VCaP (cell line): Measurements from ENCODE around the gene TGDS.
"Not testable (repeated sequence)": the region's sequence is repeated elsewhere in the genome, so short reads cannot be mapped to it uniquely, and the experiment has no call there.

Experiments used
- H3K27ac ChIP-seq: fragments of 450-650 bp; 2 replicates; pipeline ENCODE4 v1.5.1; 2017
- TF ChIP-seq, protein P1 (sequence below): fragments of 450-650 bp; conservative IDR thresholded peaks from 2 replicates; pipeline ENCODE4 v1.5.1; 2017; ENCODE audit warnings: mild to moderate bottlenecking, moderate library complexity

Gene TGDS

DNA sequence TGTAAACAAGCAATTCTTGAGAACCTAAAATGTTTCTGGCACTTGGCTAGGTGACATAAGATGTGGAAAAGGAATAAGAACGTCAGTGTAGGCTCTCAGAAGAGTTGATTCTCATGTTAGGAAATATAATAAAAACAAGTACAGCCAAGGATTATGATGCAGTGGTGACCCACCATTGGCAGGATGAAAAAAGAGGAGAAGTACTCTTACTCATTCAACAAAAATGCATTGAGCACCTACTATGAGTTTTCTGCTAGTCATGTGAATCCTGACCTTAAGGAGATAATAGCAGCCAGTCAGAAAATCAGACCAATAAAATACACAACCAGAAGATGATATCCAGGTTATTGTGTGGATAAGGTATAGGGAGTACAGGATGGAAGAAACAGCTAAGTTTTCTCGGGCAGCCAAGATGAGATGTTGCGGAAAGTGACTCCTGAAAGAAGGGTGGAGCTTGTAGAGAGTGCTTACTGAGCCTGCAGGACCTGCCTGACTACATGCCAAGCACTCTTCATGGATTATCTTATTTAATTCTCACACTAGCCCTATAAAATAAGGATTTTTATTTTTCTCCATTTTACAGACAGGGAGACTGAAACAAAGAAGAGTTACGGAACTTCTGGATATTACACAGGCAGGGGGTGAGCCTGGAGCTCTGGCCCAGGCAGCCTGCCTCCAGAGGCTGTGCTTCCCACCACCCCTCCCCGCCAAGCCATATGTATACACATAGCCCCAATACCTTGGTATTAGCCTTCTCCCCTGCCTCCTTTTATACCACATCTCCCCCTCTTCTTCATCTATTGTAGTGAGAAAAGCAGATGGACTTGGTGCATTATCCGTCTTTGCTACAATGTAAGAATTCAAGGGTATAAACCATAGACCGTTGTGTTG lies 58.0 kb downstream of the TGDS start:
- H3K27ac ChIP-seq, result no peak overlapping the region
- TF ChIP-seq, protein P1, sequence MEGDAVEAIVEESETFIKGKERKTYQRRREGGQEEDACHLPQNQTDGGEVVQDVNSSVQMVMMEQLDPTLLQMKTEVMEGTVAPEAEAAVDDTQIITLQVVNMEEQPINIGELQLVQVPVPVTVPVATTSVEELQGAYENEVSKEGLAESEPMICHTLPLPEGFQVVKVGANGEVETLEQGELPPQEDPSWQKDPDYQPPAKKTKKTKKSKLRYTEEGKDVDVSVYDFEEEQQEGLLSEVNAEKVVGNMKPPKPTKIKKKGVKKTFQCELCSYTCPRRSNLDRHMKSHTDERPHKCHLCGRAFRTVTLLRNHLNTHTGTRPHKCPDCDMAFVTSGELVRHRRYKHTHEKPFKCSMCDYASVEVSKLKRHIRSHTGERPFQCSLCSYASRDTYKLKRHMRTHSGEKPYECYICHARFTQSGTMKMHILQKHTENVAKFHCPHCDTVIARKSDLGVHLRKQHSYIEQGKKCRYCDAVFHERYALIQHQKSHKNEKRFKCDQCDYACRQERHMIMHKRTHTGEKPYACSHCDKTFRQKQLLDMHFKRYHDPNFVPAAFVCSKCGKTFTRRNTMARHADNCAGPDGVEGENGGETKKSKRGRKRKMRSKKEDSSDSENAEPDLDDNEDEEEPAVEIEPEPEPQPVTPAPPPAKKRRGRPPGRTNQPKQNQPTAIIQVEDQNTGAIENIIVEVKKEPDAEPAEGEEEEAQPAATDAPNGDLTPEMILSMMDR, result no peak

DNA sequence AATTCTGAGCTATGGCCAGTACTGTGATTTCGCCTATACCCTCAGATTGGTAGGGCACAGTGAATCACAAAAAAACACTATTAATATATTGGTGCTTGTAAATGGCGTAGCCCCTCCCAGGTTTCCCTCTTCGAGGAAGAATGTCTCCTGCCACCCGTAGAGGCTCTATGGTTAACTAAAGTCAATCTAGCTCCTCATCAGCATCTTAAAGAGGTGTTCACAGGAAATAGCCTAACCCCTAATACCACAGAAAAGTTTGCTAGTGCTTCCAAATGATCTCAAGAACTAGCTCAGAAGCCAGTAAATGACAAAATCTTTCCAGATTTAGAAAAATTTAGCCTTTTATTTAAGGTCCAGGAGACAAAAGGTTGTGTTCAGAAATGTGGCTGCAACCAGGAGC lies 60.2 kb downstream of the TGDS start:
- no peak overlapping the region for H3K27ac ChIP-seq

DNA sequence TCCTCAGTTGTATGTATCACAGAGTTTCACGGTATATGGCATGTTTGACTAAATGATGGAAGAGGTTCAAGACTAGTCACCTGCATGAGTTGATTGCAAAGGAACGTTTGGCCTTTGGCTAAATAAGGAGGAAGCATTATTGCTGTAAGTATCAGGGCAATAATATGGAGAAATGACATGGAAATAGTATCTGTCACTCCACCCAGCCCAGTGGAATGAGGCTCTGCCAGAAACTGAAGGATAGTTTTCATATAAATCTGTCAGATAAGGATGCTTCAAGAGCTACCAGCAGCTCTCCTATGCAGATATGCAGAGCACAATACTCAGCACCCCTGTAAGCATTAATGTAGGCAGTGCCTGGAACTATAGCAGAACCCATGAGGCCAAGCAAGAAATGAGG lies 60.7 kb downstream of the TGDS start:
- TF ChIP-seq, protein P1, result no peak
- H3K27ac ChIP-seq, result no peak overlapping the region

More for the DNA sequence above, 60.2 kb downstream of the TGDS start:
- TF ChIP-seq, protein P1, result no peak

DNA sequence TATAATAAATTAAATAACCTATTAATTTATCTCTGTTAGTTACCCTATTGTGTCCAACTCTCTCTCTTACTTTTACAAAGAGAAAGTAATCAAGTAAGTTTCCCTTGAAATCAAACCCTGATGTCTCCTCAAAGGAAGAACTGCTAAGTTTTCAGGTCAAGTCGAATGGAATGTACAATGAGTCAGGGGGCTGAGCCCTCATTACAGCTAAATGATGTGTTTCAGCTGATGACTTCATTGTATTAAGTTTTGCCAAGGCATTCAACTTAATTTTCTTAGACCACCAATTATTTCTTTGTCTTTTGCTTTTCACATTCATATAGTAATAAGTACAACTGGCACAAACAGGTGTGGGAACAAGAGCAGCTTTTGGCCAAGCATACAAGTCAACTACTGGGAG lies 61.8 kb downstream of the TGDS start:
- TF ChIP-seq, protein P1, result no peak
- H3K27ac ChIP-seq, result no peak overlapping the region

DNA sequence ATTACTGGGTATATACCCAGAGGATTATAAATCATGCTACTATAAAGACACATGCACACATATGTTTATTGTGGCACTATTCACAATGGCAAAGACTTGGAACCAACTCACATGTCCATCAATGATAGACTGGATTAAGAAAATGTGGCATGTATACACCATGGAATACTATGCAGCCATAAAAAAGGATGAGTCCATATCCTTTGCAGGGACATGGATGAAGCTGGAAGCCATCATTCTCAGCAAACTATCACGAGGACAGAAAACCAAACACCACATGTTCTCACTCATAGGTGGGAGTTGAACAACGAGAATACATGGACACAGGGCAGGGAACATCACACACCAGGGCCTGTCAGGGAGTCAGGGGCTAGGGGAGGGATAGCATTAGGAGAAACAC lies 63.7 kb downstream of the TGDS start:
- H3K27ac ChIP-seq, result not testable (repeated sequence)

DNA sequence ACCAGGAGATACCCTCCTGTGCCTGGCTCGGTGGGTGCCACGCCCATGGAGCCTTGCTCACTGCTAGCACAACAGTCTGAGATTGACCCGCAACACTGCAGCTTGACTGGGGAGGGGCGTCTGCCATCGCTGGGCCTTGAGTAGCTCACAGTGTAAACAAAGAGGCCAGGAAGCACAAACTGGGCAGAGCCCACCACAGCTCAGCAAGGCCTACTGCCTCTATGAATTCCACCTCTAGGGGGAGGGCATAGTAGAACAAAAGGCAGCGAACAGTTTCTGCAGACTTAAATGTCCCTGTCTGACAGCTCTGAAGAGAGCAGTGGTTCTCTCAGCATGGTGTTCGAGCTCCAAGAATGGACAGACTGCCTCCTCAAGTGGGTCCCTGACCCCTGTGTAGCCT lies 69.0 kb downstream of the TGDS start:
- not testable (repeated sequence) for H3K27ac ChIP-seq

DNA sequence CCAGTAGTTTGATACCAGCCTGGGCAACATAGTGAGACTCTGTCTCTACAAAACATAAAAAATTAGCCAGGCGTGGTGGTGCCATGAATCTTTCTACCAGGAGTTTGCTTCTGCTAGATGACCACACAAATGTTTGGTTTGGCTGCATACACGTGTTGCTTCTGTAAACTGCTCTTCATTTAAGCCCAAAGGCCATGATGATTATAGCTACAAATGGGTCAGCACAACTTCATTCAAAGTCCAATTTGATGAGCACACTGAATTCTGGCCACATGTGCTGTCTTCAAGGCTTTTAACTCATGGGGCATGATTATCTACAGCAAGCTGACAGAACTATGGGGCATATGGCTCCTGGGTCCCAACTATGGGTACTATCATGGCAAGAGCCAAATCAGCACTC lies 70.2 kb downstream of the TGDS start:
- TF ChIP-seq, protein P1, result no peak
- no peak overlapping the region for H3K27ac ChIP-seq

DNA sequence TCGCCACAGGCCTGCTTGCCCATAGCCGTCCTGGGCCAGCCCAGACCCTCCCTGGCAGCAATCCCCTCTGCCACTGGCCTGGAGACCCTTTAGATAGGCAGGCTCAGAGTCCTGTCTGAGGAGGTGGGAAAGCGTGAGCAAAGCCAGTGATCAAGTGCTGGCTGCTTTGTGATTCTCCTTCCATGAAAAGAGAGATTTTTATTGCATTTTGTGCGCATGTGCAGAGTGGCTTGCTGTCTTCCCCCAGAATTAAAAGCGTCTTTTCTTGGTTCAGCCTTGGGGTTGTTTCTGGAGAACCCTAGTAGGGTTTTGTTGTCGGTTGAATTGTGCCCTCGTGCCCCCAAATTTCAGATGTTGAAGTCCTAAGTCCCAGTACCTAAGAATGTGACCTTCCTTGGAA lies 71.5 kb downstream of the TGDS start:
- H3K27ac ChIP-seq, result no peak overlapping the region

More for the DNA sequence above, 71.5 kb downstream of the TGDS start:
- TF ChIP-seq, protein P1, result no peak
